Osteoblast (primary cell): ENCODE data around the gene PIP4K2C. TPM values are rescaled to one million over a fixed set of nuclear protein-coding genes. Genes with fewer than 3 reads are reported as not detected.

ENCODE experiments used
- DNase-seq: peaks from one replicate; pipeline ENCODE4 v3.0.0; 2011; ENCODE audit warnings: low spot score, mixed read lengths; ENCODE audit not compliant: insufficient read length; ENCODE audit errors: missing footprints
- H2AFZ ChIP-seq: 2 replicates; pipeline ENCODE4 v1.6.0; 2011; ENCODE audit warnings: mild to moderate bottlenecking, low read length
- H3K27ac ChIP-seq: 2 replicates; pipeline ENCODE4 v1.5.1; 2011; ENCODE audit warnings: mild to moderate bottlenecking, low read depth, low read length, moderate library complexity
- H3K27me3 ChIP-seq: 2 replicates; pipeline ENCODE4 v1.6.0; 2012; ENCODE audit warnings: mild to moderate bottlenecking, control low read depth, inconsistent platforms, low read length, moderate library complexity; ENCODE audit not compliant: insufficient read depth
- H3K36me3 ChIP-seq: 2 replicates; pipeline ENCODE4 v1.5.1; 2011; ENCODE audit warnings: mild to moderate bottlenecking, low read length, control low read depth, moderate library complexity; ENCODE audit not compliant: insufficient read depth
- H3K4me1 ChIP-seq: 2 replicates; pipeline ENCODE4 v1.5.1; 2011; ENCODE audit warnings: mild to moderate bottlenecking, low read length, control low read depth, moderate library complexity; ENCODE audit not compliant: insufficient read depth
- H3K4me2 ChIP-seq: 2 replicates; pipeline ENCODE4 v1.6.0; 2011; ENCODE audit warnings: mild to moderate bottlenecking, low read length; ENCODE audit not compliant: insufficient read depth
- H3K4me3 ChIP-seq: fragments of 200-600 bp; sonication (generic); 3 replicates; pipeline ENCODE4 v1.5.1; 2012; ENCODE audit warnings: mild to moderate bottlenecking, low read length, inconsistent platforms; ENCODE audit not compliant: insufficient read depth
- H3K79me2 ChIP-seq: 2 replicates; pipeline ENCODE4 v1.6.0; 2012; ENCODE audit warnings: mild to moderate bottlenecking, low read length, control low read depth, inconsistent platforms; ENCODE audit not compliant: insufficient read depth
- H3K9me3 ChIP-seq: 2 replicates; pipeline ENCODE4 v1.5.1; 2011; ENCODE audit warnings: low read depth, low read length, control low read depth
- H4K20me1 ChIP-seq: 2 replicates; pipeline ENCODE4 v1.6.0; 2012; ENCODE audit warnings: mild to moderate bottlenecking, low read length, control low read depth; ENCODE audit not compliant: insufficient read depth
- total RNA-seq: library from RNA; depleted of rRNA; stranded (reverse); fragments of >200 nt; gene quantifications from 2 replicates; pipeline ENCODE4 v1.2.3, GENCODE V29; 2012
- TF ChIP-seq, protein P1 (sequence below): IDR thresholded peaks from 2 replicates; pipeline ENCODE4 v1.5.1; 2011; ENCODE audit warnings: mild to moderate bottlenecking, low read depth, low read length, moderate library complexity; ENCODE audit errors: extremely low read depth

The PIP4K2C gene
- total RNA-seq, 1 donor, result 36.6 TPM

GRCh38 chr12:57626921-57627445 is 36.0 kb downstream of the PIP4K2C start:
- DNase-seq, result peak; percentile 47
- H3K36me3 ChIP-seq, result no peaks in the 10 kb centered on the region
- H3K27ac ChIP-seq, result no peak overlapping the region
- H3K27me3 ChIP-seq, result peaks cover 46% of the 10 kb centered on the region
- no peaks in the 10 kb centered on the region for H4K20me1 ChIP-seq
- H3K4me2 ChIP-seq, result no peak overlapping the region
- H3K4me3 ChIP-seq, result no peak overlapping the region
- H3K79me2 ChIP-seq, result no peaks in the 10 kb centered on the region
- H2AFZ ChIP-seq, result no peak overlapping the region
- H3K9me3 ChIP-seq, result no peaks in the 10 kb centered on the region
- H3K4me1 ChIP-seq, result no peaks in the 10 kb centered on the region
- TF ChIP-seq, protein P1, sequence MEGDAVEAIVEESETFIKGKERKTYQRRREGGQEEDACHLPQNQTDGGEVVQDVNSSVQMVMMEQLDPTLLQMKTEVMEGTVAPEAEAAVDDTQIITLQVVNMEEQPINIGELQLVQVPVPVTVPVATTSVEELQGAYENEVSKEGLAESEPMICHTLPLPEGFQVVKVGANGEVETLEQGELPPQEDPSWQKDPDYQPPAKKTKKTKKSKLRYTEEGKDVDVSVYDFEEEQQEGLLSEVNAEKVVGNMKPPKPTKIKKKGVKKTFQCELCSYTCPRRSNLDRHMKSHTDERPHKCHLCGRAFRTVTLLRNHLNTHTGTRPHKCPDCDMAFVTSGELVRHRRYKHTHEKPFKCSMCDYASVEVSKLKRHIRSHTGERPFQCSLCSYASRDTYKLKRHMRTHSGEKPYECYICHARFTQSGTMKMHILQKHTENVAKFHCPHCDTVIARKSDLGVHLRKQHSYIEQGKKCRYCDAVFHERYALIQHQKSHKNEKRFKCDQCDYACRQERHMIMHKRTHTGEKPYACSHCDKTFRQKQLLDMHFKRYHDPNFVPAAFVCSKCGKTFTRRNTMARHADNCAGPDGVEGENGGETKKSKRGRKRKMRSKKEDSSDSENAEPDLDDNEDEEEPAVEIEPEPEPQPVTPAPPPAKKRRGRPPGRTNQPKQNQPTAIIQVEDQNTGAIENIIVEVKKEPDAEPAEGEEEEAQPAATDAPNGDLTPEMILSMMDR, result no peak

DNA sequence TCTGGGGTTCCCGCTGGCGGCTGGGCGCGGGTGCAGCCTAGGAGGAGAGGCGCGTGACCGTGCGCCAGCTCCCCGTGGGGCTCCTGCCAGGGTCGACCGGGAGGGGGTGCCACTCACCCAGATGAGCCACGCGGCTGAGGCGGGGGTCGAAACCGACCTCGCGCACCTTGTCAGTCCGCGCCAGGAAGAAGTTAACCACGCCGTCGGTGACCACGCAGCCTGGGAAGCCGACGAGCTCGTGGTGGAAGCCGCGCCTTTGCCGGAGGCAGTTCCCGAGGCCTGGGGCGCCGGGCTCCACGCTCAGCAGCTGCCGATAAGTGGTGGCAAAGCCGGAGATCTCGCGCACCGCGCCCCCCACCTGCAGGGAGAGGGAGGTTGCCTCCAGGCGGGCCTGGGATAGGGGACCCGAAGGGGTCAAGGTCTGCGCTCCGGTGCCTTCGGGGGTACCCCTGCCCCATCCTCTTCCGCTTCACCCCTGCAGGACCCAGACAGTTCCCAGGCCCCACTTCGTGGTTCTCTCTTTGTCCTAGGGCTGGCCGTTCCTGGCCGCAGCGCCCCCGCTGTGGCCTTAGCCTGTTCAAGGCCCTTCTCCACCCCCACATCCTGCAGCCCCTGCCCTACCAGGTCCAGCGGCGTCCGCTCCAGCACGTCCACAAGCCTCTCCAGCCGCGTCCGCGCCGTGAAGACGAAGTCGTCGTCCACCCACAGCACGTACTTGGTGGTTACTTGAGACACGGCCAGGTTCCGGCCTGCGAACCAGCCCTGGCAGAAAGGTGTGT is 36.7 kb downstream of the PIP4K2C start:
- TF ChIP-seq, protein P1, result no peak
- no peaks in the 10 kb centered on the region for H3K9me3 ChIP-seq
- no peaks in the 10 kb centered on the region for H4K20me1 ChIP-seq
- no peak overlapping the region for H3K27ac ChIP-seq
- DNase-seq, result peak; percentile 61
- H3K4me1 ChIP-seq, result no peaks in the 10 kb centered on the region
- no peak overlapping the region for H3K4me3 ChIP-seq
- H2AFZ ChIP-seq, result no peak overlapping the region
- no peak overlapping the region for H3K4me2 ChIP-seq
- peaks cover 46% of the 10 kb centered on the region for H3K27me3 ChIP-seq
- no peaks in the 10 kb centered on the region for H3K36me3 ChIP-seq
- no peaks in the 10 kb centered on the region for H3K79me2 ChIP-seq

- H3K4me3 ChIP-seq, result no peak overlapping the region
- TF ChIP-seq, protein P1, result no peak
- peak; percentile 37 for DNase-seq
- no peaks in the 10 kb centered on the region for H4K20me1 ChIP-seq
- no peaks in the 10 kb centered on the region for H3K4me1 ChIP-seq
- H3K27ac ChIP-seq, result no peak overlapping the region
- H3K4me2 ChIP-seq, result no peak overlapping the region
- H2AFZ ChIP-seq, result no peak overlapping the region
- peaks cover 48% of the 10 kb centered on the region for H3K27me3 ChIP-seq
- H3K79me2 ChIP-seq, result no peaks in the 10 kb centered on the region
- no peaks in the 10 kb centered on the region for H3K9me3 ChIP-seq
- no peaks in the 10 kb centered on the region for H3K36me3 ChIP-seq
Measured at GRCh38 chr12:57628280-57629191, 37.5 kb downstream of the PIP4K2C start.
